Measurements from ENCODE around the gene PHACTR2. TPM values are rescaled to one million over a fixed set of nuclear protein-coding genes. Genes with fewer than 3 reads are reported as not detected.
"Not testable (repeated sequence)": the region's sequence is repeated elsewhere in the genome, so short reads cannot be mapped to it uniquely, and the experiment has no call there.

The PHACTR2 gene
- total and polyA plus RNA-seq, 2 donors, result 11.2 to 160 TPM

DNA sequence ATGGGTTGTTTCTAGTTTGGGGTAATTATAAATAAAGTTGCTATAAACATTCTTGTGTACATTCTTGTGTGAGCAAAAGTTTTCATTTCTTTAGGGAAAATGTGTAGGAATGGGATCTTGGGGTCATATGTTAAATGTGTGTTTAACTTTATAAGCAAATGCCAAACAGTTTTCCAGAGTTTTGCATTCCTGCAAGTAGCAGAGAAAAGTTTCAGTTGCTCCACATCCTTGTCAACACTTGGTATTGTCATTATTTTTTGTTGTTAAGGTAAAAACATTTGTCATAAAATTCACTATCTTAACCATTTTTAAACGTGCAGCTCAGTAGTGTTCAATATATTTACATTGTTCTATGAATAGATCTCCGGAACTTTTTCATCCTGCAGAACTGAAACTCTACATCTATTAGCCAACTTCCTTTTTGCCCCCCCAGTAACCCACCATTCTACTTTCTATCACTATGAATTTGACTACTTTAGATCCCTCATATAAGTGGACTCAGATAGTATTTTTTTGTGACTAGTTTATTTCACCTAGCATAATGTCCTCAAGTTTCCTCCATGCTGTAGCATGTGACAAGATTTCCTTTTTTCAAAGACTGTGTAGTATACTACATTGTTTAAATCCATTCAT lies 48.4 kb downstream of the PHACTR2 start:
- Histone ChIP-seq H3K4me1 (ENCODE audit: insufficient read depth) (no peaks in the 10 kb centered on the region), H3K27ac (ENCODE audit: low read depth) (no peak overlapping the region), H3K4me3 (ENCODE audit: low read depth, low read length) (no peak overlapping the region), H3K36me3 (ENCODE audit: insufficient read depth) (no peaks in the 10 kb centered on the region)
- 81% methylated on average over 2 of the region's 2 CpGs for WGBS
- no peak for DNase-seq (ENCODE audit: extremely low spot score)

DNA sequence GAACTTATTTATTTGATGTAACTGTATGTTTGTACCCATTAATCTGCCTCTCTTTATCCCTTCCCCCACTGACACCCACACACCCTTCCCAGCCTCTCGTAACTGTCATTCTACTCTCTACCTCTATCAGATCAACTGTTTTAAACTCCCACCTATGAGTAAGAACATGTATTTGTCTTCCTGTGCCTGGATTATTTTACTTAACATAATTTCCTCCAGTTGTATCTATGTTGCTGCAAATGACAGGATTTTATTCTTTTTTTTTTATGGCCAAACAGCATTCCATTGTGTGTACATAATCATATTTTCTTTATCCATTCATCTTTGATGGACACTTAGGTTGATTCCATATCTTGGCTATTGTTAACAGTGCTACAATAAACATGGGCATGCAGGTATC lies 49.3 kb downstream of the PHACTR2 start:
- Histone ChIP-seq H3K36me3 (ENCODE audit: insufficient read depth) (no peaks in the 10 kb centered on the region), H3K4me1 (ENCODE audit: insufficient read depth) (no peaks in the 10 kb centered on the region), H3K4me3 (ENCODE audit: low read depth, low read length) (no peak overlapping the region), H3K27ac (ENCODE audit: low read depth) (no peak overlapping the region)
- no peak for DNase-seq (ENCODE audit: extremely low spot score)
- WGBS, result 84% methylated on average over 1 of the region's 1 CpG

- Histone ChIP-seq H3K4me3 (ENCODE audit: low read depth, low read length) (no peak overlapping the region), H3K4me1 (ENCODE audit: insufficient read depth) (no peaks in the 10 kb centered on the region)
- WGBS, result 92% methylated on average over 1 of the region's 1 CpG
Observed at GRCh38 chr6:143731789-143732188, 54.0 kb downstream of the PHACTR2 start.

DNA sequence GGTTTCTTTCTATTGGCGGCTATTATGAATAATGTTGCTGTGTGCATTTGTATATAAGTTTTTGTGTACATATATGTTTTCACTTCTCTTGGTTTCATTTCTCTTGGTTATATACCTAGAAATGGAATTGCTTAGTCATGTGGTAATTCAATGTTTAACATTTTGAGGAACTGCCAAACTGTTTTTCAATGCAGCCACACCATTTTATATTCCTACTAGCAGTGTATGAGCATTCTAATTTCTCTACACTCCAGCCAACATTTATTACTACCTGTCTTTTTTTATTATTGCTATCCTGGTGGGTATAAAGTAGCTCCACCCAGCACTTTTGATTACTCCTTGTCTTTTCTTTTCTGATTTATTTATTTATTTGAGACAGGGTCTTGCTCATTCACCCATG lies 54.8 kb downstream of the PHACTR2 start:
- no peak for DNase-seq (ENCODE audit: extremely low spot score)
- WGBS, result 99% methylated on average over 1 of the region's 1 CpG
- Histone ChIP-seq H3K4me3 (ENCODE audit: low read depth, low read length) (no peak overlapping the region), H3K27ac (ENCODE audit: low read depth) (no peak overlapping the region), H3K4me1 (ENCODE audit: insufficient read depth) (no peaks in the 10 kb centered on the region), H3K36me3 (ENCODE audit: insufficient read depth) (no peaks in the 10 kb centered on the region)

More at GRCh38 chr6:143731789-143732188, 54.0 kb downstream of the PHACTR2 start:
- DNase-seq (ENCODE audit: extremely low spot score), result no peak
- no peak overlapping the region for H3K27ac ChIP-seq (ENCODE audit: low read depth)
- no peaks in the 10 kb centered on the region for H3K36me3 ChIP-seq (ENCODE audit: insufficient read depth)

DNA sequence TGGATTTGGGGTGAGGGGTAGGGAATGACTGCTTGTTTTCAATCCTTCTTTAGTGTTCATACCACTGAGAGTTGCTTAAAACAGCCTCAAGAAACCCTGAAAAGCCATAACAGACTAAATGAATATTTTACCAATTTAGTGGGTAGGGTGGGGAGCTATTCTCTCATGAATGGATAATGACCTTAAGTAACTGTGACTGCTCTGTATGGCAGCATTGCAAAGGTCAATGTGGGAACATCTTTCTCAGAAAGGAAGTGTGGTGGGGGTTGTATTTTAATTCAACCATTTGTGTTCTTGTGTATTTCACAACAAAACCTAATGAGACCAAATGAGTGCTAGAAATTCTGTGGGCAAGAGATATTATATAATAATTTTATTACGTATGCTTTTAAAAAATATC lies 55.7 kb downstream of the PHACTR2 start:
- no peaks in the 10 kb centered on the region for H3K4me1 ChIP-seq (ENCODE audit: insufficient read depth)
- H3K27ac ChIP-seq (ENCODE audit: low read depth), result no peak overlapping the region
- WGBS, result 94% methylated on average over 1 of the region's 1 CpG
- H3K4me3 ChIP-seq (ENCODE audit: low read depth, low read length), result no peak overlapping the region
- DNase-seq (ENCODE audit: extremely low spot score), result no peak
- H3K36me3 ChIP-seq (ENCODE audit: insufficient read depth), result no peaks in the 10 kb centered on the region

DNA sequence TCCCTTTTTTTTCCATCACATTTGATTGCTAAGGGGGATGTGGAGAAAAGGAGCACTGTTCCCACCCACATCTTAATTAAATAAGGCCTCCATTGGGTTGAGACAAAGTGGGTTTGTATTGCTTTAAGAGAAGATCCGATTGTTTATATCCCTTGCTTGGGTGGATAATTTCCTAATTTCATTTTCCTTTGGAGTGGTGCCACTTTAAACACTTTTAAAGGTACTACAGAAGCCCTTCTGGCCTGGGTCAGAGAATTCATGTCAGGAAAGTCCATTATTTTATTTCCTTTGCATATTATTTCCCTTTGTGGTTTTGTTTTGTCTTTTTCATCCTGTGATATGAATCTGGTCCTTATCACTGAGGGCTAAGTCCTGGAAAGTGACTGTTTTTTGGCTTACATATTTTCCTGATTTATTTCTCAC lies 56.9 kb downstream of the PHACTR2 start:
- 32% methylated on average over 1 of the region's 1 CpG for WGBS
- no peak for DNase-seq (ENCODE audit: extremely low spot score)
- Histone ChIP-seq H3K4me3 (ENCODE audit: low read depth, low read length) (no peak overlapping the region), H3K36me3 (ENCODE audit: insufficient read depth) (no peaks in the 10 kb centered on the region), H3K27ac (ENCODE audit: low read depth) (no peak overlapping the region), H3K4me1 (ENCODE audit: insufficient read depth) (no peaks in the 10 kb centered on the region)

DNA sequence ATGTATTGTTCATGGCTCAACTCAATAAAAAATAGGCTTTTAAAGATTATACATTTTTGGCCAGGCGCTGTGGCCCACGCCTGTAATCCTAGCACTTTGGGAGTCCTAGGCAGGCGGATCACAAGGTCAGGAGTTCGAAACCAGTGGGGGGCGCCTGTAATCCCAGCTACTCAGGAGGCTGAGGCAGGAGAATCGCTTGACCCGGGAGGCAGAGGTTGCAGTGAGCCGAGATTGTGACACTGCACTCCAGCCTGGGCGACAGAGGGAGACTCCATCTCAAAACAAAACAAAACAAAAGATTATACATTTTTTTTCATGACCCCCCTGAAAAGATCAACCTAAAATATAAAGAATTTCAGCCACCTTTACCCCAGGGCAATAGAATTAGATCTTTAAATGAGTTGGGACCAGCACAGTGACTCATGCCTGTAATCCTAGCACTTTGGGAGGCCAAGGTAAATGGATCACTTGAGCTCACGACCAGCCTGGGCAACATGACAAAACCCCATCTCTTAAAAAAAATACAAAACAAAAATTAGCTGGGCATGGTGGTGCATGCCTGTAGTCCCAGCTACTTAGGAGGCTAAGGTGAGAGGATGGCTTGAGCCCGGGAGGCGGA lies 60.4 kb downstream of the PHACTR2 start:
- H3K27ac ChIP-seq (ENCODE audit: low read depth); H3K4me3 ChIP-seq (ENCODE audit: low read depth, low read length); H3K36me3 ChIP-seq (ENCODE audit: insufficient read depth); DNase-seq (ENCODE audit: extremely low spot score); H3K4me1 ChIP-seq (ENCODE audit: insufficient read depth): not testable (repeated sequence)
- 95% methylated on average over 12 of the region's 12 CpGs for WGBS

DNA sequence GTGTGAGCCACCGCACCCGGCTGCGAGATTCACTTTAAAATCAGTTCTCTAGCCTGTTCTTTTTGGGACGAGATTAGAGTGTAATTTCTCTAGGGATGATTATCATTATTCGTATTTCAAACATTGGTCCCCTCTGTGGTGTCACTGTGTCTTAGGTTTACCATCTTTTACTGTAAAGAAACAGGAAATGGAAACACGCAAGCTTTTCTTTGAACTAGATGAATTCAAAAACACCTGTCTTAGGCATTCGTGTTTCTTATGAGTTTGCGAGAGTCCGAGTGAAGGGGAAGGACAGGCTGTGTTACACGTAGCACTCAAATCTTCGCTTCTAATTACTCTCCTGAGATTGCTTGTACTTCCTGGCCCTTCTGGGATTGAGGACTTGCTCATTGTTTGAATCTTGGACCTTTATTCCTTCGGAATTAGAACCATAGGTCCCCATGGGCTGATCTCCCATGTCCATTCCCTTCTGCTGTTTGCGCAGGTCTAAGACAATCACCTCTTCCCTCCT lies 61.6 kb downstream of the PHACTR2 start:
- 89% methylated on average over 13 of the region's 13 CpGs for WGBS

DNA sequence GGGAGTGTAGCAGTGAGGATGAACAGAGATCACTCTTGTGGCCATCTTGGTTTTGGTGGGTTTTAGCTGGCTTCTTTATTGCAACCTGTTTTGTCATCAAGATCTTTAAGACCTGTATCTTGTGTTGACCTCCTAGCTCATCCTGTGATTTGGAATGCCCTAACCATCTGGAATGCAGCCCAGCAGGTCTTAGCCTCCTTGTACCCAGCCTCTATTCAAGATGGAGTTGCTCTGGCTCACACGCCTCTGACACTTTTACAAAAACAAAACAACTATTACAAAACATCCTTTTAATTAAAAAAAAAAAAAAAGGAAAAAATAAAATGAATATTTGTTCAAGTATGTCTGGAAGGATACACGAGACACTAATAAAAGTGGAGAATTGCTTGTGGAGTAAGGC lies 62.4 kb downstream of the PHACTR2 start:
- H3K36me3 ChIP-seq (ENCODE audit: insufficient read depth), result no peaks in the 10 kb centered on the region
- no peak overlapping the region for H3K4me3 ChIP-seq (ENCODE audit: low read depth, low read length)
- WGBS, result 90% methylated on average over 2 of the region's 2 CpGs
- no peak for DNase-seq (ENCODE audit: extremely low spot score)
- no peak overlapping the region for H3K27ac ChIP-seq (ENCODE audit: low read depth)
- H3K4me1 ChIP-seq (ENCODE audit: insufficient read depth), result no peaks in the 10 kb centered on the region

More for the DNA sequence above, 61.6 kb downstream of the PHACTR2 start:
- Histone ChIP-seq H3K4me1 (ENCODE audit: insufficient read depth) (no peaks in the 10 kb centered on the region), H3K27ac (ENCODE audit: low read depth) (no peak overlapping the region), H3K4me3 (ENCODE audit: low read depth, low read length) (no peak overlapping the region), H3K36me3 (ENCODE audit: insufficient read depth) (no peaks in the 10 kb centered on the region)
- DNase-seq (ENCODE audit: extremely low spot score), result no peak

GRCh38 chr6:143741480-143741879 lies 63.7 kb downstream of the PHACTR2 start:
- DNase-seq (ENCODE audit: extremely low spot score), result no peak
- 90% methylated on average over 3 of the region's 3 CpGs for WGBS
- Histone ChIP-seq H3K4me1 (ENCODE audit: insufficient read depth) (no peaks in the 10 kb centered on the region), H3K4me3 (ENCODE audit: low read depth, low read length) (no peak overlapping the region), H3K27ac (ENCODE audit: low read depth) (no peak overlapping the region), H3K36me3 (ENCODE audit: insufficient read depth) (no peaks in the 10 kb centered on the region)

GRCh38 chr6:143742070-143742954 lies 64.5 kb downstream of the PHACTR2 start:
- Histone ChIP-seq H3K27ac (ENCODE audit: low read depth) (no peak overlapping the region), H3K4me3 (ENCODE audit: low read depth, low read length) (no peak overlapping the region), H3K4me1 (ENCODE audit: insufficient read depth) (no peaks in the 10 kb centered on the region), H3K36me3 (ENCODE audit: insufficient read depth) (no peaks in the 10 kb centered on the region)
- WGBS, result 87% methylated on average over 6 of the region's 6 CpGs
- DNase-seq (ENCODE audit: extremely low spot score), result no peak

GRCh38 chr6:143742955-143743255 lies 65.1 kb downstream of the PHACTR2 start:
- Histone ChIP-seq H3K36me3 (ENCODE audit: insufficient read depth) (no peaks in the 10 kb centered on the region), H3K4me3 (ENCODE audit: low read depth, low read length) (no peak overlapping the region), H3K27ac (ENCODE audit: low read depth) (no peak overlapping the region), H3K4me1 (ENCODE audit: insufficient read depth) (no peaks in the 10 kb centered on the region)
- 47% methylated on average over 3 of the region's 3 CpGs for WGBS
- DNase-seq (ENCODE audit: extremely low spot score), result no peak

DNA sequence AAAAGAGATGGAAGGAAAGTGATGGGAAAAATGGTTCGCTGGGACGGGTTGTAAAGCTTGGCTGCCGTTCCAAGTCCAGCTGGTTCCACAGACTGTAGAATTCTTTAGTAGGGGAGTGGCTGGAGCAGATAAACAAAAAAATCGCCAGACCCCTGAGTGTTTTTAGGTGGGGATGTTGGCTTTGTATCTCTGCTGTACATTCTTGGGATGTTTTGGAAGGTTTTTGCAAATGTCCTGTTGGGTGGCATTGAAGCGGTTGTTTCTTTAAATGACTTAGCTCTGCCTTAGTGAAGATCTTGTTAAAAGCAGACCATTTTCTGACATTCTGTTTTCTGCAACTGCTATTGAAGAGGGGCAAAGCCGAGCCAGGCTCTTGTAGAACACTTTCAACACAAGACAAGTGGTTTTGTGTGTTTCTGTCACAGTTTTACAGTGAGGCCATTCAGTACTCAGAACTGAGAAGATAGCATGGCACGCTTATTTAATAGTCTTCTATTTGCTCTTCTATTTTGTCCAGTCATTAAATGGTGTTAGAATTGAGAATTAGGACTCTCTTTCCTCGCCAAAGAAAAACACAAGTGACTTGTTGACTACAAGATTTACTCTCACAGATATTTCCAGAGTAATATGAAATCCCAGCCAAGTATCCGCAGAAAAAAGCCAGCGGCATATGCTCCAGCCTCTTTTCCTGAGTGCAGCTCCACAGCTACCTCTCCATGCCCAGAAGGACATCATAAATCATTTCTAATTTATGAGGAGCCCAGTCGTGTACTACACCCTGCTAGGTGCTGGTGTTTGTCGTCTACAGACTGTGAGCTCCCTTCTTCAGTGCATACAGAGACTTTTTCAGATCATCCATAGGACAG lies 65.8 kb downstream of the PHACTR2 start:
- peak; percentile 63 for DNase-seq (ENCODE audit: extremely low spot score)
- WGBS, result 15% methylated on average over 12 of the region's 12 CpGs
- Histone ChIP-seq H3K27ac (ENCODE audit: low read depth) (peak overlapping the region; percentile 60), H3K4me1 (ENCODE audit: insufficient read depth) (no peaks in the 10 kb centered on the region), H3K4me3 (ENCODE audit: low read depth, low read length) (no peak overlapping the region), H3K36me3 (ENCODE audit: insufficient read depth) (no peaks in the 10 kb centered on the region)
